GDM1 (cell line): Measurements from ENCODE around the gene HCN4.
"Not testable (repeated sequence)": the region's sequence is repeated elsewhere in the genome, so short reads cannot be mapped to it uniquely, and the experiment has no call there.

Source experiments
- DNase-seq: peaks from one replicate; lab custom pipeline; 2025; lab: John Stamatoyannopoulos, UW

HCN4 gene

GRCh38 chr15:73368301-73369136 lies at the start of gene HCN4:
Gene HCN4 (minus strand): TSS chr15:73368958. CDS start chr15:73368270, 688 bp downstream.
- no peak for DNase-seq

- DNase-seq, result no peak
Measured at GRCh38 chr15:73414876-73415275, 46.1 kb upstream of the HCN4 start.

- DNase-seq, result no peak
Measured at GRCh38 chr15:73403171-73403570, 34.4 kb upstream of the HCN4 start.

GRCh38 chr15:73400222-73400621 lies 31.5 kb upstream of the HCN4 start:
- not testable (repeated sequence) for DNase-seq

DNA sequence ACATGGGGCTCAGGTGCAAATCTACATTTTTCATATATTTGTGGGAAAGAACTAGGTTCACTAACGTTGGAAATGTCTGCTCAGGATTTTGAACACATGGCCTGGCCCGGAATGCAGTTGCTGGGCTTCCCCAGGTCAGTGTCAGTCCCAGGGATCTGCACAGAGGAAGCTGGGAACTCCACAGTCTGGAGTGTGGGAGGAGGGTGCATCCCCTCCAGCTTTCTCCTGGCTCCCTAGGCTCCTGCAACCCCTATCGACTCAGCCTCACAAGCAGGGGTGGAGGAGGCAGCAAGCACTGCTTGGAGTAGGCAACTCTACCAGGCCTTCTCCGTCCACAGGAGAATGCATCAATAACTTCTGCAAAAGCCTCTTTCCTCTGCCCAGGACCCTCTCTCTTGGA lies 30.1 kb upstream of the HCN4 start:
- no peak for DNase-seq

- no peak for DNase-seq
Measured at GRCh38 chr15:73397461-73397860, 28.7 kb upstream of the HCN4 start.

DNA sequence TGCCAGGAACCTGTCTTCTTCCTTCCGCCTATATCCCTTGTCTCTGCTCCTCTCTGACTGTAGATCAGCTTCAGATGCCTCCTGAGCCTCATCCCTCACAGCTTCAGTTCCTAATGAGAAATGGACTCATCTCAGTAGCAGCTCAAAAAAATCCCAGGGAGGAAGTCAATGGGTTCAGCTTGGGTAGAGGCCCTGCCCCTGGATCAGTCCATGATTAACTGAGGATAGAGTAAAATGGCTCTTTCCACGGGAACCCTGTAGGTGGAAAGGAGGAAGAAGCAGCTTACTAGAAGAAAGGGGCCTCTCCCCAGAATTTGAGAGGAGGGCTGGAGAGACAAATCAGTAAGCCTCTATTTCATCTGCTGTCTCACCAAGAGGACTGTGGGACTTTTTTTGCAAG lies 26.9 kb upstream of the HCN4 start:
- DNase-seq, result no peak

DNA sequence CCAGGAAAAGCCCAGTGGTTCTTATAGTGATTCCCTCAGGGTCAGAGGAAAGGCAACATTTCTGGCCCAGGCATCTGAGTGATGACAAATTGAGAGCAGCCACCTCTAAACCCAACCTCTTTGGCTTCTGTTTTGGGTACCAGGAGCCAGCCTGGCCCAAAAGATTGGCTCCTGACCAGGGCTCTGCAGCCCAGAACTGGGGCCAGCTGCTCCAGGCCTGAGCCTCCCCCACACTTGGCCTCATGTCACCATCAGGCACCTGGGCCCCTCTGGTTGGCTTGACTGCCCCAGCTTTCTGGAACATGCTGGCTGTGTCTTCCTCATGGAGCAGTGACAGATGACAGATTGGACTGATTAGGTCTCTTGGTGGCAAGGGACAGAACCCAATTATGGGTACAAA lies 26.0 kb upstream of the HCN4 start:
- DNase-seq, result no peak

GRCh38 chr15:73393336-73393735 lies 24.6 kb upstream of the HCN4 start:
- DNase-seq, result no peak

GRCh38 chr15:73392025-73392424 lies 23.3 kb upstream of the HCN4 start:
- no peak for DNase-seq

GRCh38 chr15:73391128-73391872 lies 22.5 kb upstream of the HCN4 start:
- DNase-seq, result no peak

DNA sequence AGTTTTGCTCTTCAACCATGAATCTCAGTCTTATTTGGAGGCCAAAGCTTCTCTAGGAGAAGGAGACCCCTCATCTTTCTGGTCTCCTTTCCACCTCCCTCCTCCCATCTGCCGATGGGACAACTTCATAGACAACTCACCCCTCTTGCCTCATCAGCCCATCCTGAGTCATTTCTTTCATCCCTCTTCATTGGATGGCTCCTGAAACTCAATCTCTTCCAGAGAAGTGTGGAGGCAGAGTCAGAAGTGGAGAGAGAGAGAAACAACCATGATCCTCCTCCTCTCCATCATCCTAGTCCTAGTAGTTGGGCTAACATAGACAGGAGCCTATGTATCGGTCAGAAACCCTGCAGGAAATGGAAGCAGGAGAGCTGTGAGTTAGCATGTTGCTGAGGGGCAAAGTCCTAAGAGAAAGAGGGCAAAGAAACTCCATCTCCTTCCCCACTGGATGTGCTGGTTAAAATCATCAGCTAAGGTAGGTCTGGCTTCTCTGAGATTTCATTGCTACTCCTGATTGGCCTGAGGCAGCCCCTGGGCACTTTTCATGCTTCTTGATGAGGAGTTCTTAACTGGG lies 21.3 kb upstream of the HCN4 start:
- DNase-seq, result no peak

GRCh38 chr15:73389539-73389938 lies 20.8 kb upstream of the HCN4 start:
- DNase-seq, result no peak

- DNase-seq, result no peak
Measured at GRCh38 chr15:73388256-73388781, 19.6 kb upstream of the HCN4 start.

DNA sequence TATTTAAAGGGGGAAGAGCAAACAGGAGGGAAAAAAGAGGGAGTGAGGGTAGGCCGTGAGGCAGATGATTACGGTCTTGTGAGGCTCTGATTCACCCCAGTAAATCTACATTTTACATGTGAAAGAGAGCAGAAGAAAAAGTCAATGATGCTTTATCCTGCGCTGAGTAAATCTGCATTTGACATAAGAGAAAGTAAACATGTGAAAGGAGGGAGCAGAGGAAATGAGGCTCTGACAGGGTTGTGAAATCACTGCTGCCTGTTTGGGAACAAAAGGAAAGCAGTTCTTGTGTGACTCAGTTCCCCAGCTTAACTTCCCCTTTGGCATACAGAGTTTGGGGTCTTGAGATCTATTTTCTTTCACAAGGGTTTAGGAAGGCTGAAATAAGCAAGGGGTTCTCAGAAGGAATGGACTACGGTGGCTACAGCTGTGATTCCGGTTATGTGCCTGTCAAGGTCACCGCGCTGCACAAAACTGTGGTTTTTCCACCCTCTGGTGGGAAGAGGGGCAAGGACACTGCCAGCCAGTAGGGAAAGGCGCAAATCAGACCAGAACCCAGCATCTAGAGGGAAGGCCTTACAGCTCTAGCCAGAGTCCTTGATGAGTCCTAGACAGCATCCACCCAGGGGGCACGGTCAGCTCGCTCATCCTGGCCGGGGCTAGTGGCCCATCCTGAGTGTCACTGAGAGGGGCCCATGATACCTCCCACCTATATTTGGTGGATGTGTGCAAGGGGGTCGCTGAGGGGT lies 18.9 kb upstream of the HCN4 start:
- no peak for DNase-seq

- DNase-seq, result no peak
Measured at GRCh38 chr15:73386886-73387506, 18.2 kb upstream of the HCN4 start.

DNA sequence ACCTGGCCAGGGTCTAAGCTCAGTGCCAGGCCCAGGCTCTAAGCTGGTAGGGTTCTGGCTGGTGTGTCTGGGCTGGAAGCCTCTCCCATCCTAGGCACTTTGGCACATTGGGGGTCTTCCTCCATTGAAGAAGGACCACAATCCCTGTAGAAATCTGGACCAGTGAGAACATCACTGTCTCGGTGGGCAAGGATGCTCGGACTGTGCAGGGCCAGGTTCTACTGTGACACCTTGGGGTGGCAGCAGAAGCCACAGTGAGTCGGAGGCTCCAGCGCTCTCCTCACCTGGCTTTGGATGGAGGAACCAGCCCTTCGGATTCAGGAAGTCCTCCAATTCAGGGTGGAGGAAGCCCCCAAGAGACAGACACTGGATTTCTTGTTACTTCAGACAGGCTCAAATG lies 17.5 kb upstream of the HCN4 start:
- no peak for DNase-seq

DNA sequence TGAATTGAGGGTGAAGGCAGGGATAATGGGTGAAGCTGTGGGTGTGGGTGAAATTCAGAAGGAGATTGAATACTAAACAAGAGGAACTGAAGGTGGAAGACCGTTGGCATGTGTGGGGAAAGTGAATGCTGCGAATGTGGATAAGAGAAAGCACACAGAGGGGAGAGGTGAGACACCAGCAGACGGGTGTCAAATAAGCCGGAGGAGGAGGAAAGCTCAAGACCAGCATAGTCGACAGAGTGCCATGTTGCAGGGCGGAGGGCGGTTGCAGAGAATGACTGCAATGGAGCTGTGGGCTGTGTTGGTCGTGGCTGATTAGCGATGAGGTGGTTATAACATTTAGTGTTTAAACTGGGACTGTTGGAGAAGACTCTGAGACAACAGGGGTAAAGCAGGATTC lies 16.4 kb upstream of the HCN4 start:
- DNase-seq, result no peak

GRCh38 chr15:73383310-73384189 lies 14.8 kb upstream of the HCN4 start:
- DNase-seq, result no peak

- DNase-seq, result no peak
Measured at GRCh38 chr15:73382115-73382514, 13.4 kb upstream of the HCN4 start.

DNA sequence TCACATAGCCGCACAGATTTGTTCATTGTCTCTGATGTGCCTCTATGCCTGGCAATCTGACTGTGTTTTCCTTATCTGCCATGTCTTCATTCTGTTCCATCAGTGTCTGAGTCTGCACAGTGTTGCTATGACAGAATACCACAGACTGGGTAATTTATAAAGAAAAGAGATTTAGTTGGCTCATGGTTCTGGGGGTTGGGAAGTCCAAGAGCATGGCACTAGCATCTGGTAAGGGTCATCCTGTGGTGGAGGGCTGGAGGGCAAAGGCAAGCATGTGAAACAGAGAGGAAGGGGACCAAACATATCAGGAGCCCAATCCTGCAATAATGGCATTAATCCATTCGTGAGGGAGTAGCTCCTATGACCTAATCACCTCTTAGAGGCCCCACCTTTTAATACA lies 11.9 kb upstream of the HCN4 start:
- no peak for DNase-seq
